Measurements from ENCODE around the gene MT3.

MT3 gene

GRCh38 chr16:56589141-56590039, at the start of gene MT3:
Gene MT3, plus strand, starts transcription at chr16:56589528. Its CDS starts 63 bp downstream, at chr16:56589591.
- DNase-seq (ENCODE audit: low spot score) = peak; percentile 65

DNA sequence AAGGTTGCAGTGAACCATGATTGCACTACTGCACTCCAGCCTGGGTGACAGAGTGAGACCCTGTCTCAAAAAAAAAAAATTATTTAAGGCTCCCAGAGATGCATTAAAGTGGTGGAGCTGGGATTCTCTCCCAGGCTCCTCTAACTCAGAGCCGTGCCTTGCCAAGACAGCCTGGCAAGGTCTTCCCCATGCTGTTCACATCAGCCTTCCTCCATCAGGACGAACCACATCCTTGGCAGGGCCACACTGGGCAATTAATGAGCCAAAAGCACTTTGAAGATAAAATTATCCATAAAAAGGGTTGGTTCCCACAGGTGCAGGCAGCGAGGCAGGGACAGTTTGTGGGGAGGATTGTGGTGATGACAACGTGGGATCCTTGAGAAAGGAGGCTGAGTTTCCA, 49.7 kb upstream of the MT3 start:
- DNase-seq (ENCODE audit: low spot score) = no peak

DNA sequence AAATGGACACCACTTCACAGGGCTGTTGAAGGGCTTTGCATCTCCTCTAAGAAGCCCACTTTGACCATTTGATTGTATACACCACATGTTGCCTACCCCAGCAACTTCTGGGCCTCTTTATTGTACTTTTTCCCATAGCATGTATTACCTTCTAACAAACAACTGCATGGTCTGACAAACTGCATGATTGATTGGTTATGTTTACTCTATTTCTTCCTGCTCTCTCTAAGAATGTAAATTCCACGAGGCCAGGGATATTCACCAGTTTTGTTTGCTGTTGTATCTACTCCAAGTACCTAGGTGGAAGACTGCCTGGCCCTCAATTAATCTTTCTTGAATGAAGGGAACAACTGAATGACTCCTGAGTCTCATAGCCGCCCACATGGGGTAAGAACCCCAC, 47.3 kb upstream of the MT3 start:
- DNase-seq (ENCODE audit: low spot score) = no peak

DNA sequence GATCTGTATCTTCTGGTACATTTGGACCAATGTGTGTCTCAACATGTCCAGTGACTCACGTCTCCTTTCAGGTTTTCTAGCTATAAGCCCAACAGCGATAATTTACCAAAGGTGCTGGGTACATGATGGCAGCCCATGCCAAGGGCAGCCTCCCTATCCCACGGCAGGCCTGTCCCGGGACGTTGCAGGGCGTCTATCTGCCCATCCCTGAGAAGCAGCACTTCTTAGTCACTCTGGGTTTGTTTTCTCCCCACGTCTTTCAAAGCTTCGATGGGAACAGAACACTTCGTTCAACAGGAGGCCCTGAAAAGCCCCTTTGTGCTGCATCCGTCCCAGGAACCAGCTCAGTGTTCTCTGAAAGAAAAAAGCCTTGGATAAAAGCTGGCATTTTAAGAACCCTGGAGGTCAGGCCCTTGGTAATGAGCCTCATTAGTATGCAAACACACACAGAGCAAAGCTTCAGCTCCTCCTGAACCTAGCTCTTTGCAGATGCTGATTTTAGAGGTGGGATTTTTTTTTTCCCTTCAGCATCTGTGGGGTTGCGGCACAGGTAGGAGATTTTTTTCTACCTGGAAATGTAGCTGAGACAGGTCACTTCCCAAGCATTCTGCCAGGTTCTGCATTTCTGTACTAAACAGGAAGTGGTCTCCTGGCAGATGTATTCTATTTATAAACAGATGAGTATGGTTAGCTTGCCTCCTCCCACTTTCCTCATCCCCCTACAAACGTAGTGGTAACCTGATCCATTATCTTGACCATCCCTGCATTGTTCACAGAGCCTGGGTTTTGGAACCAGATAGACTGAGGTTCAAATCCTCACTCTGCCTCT, 42.0 kb upstream of the MT3 start:
- DNase-seq (ENCODE audit: low spot score) = no peak

DNA sequence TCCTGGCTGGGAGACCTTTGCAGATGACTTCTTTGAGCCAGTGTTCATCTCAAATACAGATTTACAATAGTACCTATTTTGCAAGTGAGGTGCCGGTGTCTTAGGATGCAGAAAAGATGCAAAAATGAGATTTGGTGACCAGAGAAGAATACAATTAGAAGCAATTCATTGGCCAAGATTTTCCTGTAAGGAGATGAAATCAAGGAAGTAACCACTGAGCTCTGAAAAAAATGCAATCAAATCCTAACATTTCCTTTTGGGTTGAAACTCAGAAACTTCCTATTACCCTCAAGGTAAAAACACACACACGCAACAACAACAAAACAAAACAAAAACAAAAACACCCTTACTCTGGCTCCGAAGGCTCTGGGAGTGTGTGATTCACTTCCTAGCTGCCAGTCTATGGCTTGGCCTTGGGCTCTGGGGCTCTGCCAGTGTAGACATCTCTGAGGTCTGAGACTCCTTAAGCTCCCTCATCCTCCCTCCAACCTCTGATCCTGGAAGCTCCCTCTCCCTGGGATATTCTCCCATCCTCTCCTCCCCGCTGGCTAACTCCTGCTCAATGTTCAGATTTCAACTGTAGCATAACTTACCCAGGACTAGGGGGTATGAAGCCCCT, 41.3 kb upstream of the MT3 start:
- no peak for DNase-seq (ENCODE audit: low spot score)

- DNase-seq (ENCODE audit: low spot score) = no peak
These were observed 40.2 kb upstream of the MT3 start for GRCh38 chr16:56549161-56549560.

DNA sequence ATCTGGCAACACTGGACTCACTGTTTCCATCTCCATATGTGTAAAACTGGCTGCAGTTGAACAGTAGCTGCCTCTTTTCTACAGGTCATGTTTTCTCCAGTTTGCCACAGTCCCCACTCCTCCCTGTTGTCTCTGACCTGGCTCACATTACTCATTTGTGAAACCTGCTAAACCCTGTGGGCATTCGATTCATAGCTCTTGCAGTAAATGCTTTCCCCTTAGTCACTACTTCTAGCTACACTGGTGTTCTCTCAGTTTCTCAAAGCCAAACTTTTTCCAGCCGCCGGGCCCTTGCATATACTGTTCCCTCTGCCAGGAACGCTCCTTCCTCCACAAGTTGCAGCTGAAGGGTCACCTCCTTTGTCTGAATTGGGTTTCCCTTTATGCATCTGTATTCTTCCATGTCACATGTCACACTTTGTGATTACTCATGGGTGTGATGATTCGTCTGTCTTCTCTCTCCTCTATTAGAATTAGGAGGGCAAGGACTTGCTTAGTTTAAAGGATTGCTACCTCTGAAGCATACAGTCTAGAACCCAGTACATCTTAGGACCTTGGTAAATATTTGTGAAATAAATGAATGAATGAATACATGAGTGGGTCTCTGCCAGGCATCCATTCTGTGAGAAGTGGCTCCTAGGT, 39.5 kb upstream of the MT3 start:
- DNase-seq (ENCODE audit: low spot score) = no peak

GRCh38 chr16:56551796-56552738, 37.3 kb upstream of the MT3 start:
- DNase-seq (ENCODE audit: low spot score) = no peak

DNA sequence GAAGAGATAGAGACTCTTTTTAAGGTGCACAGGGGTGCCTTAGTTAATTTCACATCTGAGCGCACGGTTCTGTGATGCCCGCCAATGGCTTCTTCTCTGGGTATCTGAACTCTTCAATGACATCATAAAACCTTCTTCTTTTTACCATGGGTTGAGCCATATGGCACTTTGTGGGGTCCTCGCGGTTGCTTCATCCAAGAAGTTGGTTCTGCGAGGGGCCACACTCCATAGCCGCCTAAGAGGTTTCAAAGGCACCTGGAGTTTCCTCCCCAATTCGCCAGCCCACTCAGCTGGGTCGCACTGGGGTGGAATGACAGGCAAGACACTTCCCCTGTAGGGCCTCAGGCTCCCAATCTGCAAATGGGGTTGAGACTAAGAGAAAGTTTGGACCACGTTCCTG, 34.9 kb upstream of the MT3 start:
- no peak for DNase-seq (ENCODE audit: low spot score)

DNA sequence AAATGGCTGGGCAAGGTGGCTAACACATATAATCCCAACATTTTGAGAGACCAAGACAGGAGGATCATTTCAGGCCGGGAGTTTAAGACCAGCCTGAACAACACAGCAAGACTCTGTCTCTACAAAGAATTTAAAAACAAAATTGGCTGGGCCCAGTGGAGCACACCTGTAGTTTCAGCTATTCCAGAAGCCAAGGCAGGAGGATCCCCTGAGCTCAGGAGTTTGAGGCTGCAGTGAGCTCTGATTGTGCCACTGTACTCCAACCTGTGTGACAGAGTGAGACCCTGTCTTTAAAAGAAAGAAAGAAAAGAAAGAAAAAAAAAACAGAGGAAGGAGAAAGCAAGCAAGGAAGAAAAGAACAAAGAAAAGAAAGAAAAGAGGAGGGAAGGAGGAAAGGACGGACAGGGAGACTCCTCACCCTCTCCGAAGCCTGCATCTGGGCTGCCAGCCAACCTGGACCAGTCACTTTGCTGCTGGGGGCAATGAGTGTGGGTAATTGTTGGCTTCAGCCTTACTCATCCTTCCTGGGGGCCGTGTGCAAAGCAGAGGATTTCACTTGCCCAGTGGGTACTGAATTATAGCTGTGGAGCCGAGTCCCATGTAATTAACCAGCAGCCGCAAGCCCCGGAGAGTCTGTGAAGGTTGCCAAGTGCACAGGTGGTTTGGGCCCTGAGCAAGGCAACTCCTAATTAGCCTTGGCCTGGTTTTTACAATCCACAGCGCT, 31.1 kb upstream of the MT3 start:
- DNase-seq (ENCODE audit: low spot score) = no peak

- DNase-seq (ENCODE audit: low spot score) = no peak
These were observed 30.2 kb upstream of the MT3 start for GRCh38 chr16:56559109-56559508.

GRCh38 chr16:56560447-56560846, 28.9 kb upstream of the MT3 start:
- DNase-seq (ENCODE audit: low spot score) = no peak

- DNase-seq (ENCODE audit: low spot score) = no peak
These were observed 28.2 kb upstream of the MT3 start for GRCh38 chr16:56561126-56561525.

- DNase-seq (ENCODE audit: low spot score) = no peak
These were observed 24.4 kb upstream of the MT3 start, which contains the start of gene MT4 for GRCh38 chr16:56564793-56565477. Gene MT4, plus strand, starts transcription at chr16:56565073. Its CDS starts 56 bp downstream, at chr16:56565129.

DNA sequence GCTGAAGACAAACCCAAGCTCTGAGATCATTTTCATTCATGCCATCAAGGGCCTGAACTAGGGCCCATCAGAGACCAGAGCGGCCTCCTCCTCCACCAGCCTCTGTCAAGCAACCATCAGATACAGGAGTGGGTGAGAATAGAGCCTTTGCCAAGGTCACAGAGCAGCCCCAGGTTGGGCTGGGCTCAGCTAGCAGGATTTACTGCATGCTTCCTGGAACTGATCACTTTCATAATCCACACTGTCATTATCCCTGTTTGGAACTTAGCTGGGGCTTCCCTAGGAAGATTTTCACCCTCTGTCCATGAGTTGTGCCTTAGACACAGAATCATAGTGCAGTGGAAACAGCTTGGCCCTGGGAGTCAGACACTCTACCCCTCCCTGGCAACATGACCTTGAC, 19.4 kb upstream of the MT3 start:
- DNase-seq (ENCODE audit: low spot score) = no peak

DNA sequence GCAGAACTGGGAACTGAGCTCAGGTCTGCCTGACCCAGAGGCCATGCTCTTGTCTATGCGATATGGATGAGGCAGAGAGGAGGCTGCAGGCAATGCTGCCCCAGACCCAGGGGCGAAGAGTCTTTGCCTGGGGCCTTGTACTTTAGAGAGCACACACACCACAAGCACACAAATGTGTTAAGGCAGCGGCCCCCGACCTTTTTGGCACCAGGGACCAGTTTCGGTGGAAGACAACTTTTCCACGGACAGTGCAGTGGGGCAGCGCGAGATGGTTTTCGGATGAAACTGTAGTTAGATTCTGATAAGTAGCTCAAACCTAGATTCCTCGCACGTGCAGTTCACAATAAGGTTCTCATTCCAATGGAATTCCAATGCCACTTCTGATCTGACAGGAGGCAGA, 17.8 kb upstream of the MT3 start:
- DNase-seq (ENCODE audit: low spot score) = no peak

DNA sequence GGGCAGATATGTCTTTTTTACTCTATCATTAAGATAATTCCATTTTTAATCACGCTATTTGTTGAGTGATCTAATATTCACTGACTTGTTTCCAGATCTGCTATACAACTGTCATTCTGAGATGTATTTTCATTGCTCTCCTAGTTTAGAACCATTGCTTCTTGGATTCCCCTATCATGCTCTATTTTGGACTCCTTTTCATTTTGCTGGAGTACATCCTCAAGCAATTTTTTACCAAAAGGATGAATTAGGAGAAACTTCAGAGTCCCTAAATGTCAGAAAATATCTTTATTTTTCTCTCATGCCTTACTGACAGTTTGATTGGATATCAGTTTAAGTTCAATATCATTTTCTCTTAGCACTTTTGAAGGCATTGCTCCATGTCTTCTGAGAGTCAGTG, 14.7 kb upstream of the MT3 start:
- no peak for DNase-seq (ENCODE audit: low spot score)

GRCh38 chr16:56576585-56577299, 12.6 kb upstream of the MT3 start:
- DNase-seq (ENCODE audit: low spot score) = no peak

DNA sequence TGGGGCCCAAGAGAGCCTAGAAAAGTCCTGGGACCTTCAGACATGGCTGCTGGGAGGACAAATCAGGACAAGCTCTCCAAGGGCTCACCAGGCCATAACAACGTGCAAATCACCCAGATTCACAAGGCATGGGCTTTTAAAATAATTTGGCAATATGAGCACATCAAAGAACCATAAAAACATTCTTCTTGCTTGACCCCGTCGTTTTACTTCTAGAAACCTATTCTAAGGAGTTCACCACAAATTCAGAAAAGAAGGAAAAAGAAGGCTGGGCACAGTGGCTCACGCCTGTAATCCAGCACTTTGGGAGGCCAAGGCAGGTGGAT, 12.1 kb upstream of the MT3 start:
- DNase-seq (ENCODE audit: low spot score) = no peak

Data from left forelimb (tissue), 1 donor.